GM18951 (cell line): Measurements from ENCODE around the gene DYNLT4.
A peak's percentile ranks its signal among the peaks of the same experiment; 100 is the strongest.

ENCODE experiments used
- POLR2A ChIP-seq: IDR thresholded peaks from 4 replicates; pipeline ENCODE4 v1.6.1; 2011; ENCODE audit warnings: mild to moderate bottlenecking; ENCODE audit not compliant: insufficient read length, insufficient read depth; ENCODE audit errors: extremely low read depth
- in situ Hi-C: fragments of 300-500 bp; cut with MboI; formaldehyde crosslinking; loops from one replicate; pipeline ENCODE4 v1.12.0; 2022; ENCODE audit warnings: low sequenced_read_pairs, mixed read lengths, inconsistent platforms; ENCODE audit not compliant: unreplicated experiment

Gene DYNLT4

GRCh38 chr1:44822981-44823451 is 15.9 kb upstream of the DYNLT4 start:
- TF ChIP-seq POLR2A: no peak
- in situ Hi-C loops: loop anchor here (25.0 kb wide), 1 partner anchor 664 kb away; the partner anchor contains the start of gene TESK2

GRCh38 chr1:44822131-44822701 is 15.1 kb upstream of the DYNLT4 start:
- in situ Hi-C loops: loop anchor here (25.0 kb wide), 1 partner anchor 665 kb away; the partner anchor contains the start of gene TESK2
- no peak for TF ChIP-seq POLR2A

GRCh38 chr1:44821240-44821715 is 14.1 kb upstream of the DYNLT4 start:
- in situ Hi-C loops: loop anchor here (25.0 kb wide), 1 partner anchor 666 kb away; the partner anchor contains the start of gene TESK2
- no peak for TF ChIP-seq POLR2A

GRCh38 chr1:44820328-44821239 is 13.4 kb upstream of the DYNLT4 start:
- in situ Hi-C loops: loop anchor here (25.0 kb wide), 1 partner anchor 667 kb away; the partner anchor contains the start of gene TESK2
- no peak for TF ChIP-seq POLR2A

- peak; percentile 99 for TF ChIP-seq POLR2A
- in situ Hi-C loops: loop anchor here (25.0 kb wide), 1 partner anchor 668 kb away; the partner anchor contains the start of gene TESK2
These were observed 12.6 kb upstream of the DYNLT4 start for GRCh38 chr1:44819608-44820327.

- TF ChIP-seq POLR2A: no peak
- in situ Hi-C loops: loop anchor here (25.0 kb wide), 1 partner anchor 668 kb away; the partner anchor contains the start of gene TESK2
These were observed 12.1 kb upstream of the DYNLT4 start for GRCh38 chr1:44819196-44819607.

DNA sequence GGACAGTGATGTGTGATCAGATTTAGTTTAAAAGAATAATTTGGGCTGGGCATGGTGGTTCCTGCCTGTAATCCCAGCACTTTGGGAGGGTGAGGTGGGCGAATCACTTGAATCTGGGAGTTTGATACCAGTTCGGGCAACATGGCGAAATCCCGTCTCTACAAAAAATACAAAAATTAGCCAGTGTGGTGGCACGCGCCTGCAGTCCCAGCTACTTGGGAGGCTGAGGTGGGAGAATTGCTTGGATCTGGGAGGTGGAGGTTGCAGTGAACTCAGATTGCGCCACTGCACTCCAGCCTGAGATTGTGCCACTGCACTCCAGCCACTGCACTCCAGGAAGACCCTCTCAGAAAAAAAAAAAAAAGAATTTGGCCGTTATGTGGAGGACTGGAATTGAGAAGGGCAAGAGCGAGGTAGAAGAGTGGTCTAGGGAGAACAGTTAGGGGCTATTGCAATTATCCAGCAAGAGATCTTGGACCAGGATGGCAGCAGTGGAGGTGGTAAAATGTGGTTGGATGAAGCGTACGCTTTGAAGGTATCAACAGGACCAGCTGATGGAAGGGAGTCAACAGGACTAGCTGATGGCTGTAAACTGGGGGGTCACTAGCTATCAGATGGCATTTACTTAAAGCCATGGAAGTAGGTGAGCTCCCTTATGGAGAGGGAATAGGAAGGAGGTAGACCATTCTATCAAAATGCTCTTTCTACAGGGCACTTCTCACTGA is 10.8 kb upstream of the DYNLT4 start:
- in situ Hi-C loops: loop anchor here (25.0 kb wide), 1 partner anchor 669 kb away; the partner anchor contains the start of gene TESK2

DNA sequence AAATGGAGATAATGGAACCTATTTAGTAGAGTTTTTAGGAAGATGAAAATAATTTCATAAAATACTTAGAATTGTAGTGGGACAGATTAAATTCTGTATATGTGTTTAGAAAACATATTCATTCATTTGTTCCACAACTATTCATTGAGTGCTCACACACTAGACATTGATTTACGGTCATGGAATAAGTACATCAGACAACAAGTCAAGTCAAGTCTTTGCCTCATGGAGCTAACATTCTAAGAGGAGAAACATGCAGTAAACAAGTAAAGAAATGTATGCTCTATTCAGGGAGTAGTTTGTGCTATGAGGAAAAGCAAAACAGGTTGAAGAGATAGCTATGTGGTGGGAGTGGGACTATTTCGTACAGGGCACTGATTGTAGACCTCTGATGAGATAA is 10.2 kb upstream of the DYNLT4 start:
- in situ Hi-C loops: loop anchor here (25.0 kb wide), 1 partner anchor 670 kb away; the partner anchor contains the start of gene TESK2
- TF ChIP-seq POLR2A: no peak

More for the DNA sequence above, 10.8 kb upstream of the DYNLT4 start:
- TF ChIP-seq POLR2A: no peak

GRCh38 chr1:44815926-44816325 is 8.8 kb upstream of the DYNLT4 start:
- in situ Hi-C loops: loop anchor here (25.0 kb wide), 1 partner anchor 671 kb away; the partner anchor contains the start of gene TESK2

DNA sequence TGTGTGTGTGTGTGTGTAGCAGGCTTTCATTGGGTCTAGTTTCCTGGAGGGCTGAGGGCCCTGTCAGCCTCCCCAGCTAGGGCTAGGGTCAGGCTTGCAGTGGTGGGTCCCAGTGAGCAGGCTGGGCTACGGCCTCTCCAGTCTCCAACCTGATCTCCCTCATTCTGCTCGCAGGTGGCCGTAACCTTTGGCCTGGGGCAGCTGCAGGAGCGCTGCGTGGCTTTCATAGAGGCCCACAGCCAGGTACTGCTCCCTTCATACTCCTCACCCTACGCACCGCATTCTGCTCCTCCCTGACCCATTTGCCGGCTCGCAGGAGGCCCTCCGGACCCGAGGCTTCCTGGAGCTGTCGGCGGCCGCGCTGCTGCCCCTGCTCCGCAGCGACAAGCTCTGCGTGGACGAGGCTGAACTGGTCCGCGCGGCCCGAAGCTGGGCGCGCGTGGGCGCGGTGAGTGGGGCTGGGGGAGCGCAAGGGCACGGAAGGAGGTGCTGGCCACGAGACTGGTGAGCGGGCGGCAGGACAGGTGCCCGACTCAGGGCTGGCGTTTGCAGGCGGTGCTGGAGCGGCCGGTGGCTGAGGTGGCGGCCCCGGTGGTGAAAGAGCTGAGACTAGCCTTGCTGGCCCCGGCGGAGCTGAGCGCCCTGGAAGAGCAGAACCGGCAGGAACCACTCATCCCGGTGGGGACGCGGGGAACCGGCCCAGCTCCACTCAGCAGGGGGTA is 5.8 kb upstream of the DYNLT4 start:
- TF ChIP-seq POLR2A: no peak
- in situ Hi-C loops: loop anchor here (25.0 kb wide), 1 partner anchor 674 kb away; the partner anchor contains the start of gene TESK2

GRCh38 chr1:44811234-44811633 is 4.1 kb upstream of the DYNLT4 start:
- in situ Hi-C loops: loop anchor here (25.0 kb wide), 1 partner anchor 676 kb away; the partner anchor contains the start of gene TESK2
- no peak for TF ChIP-seq POLR2A

DNA sequence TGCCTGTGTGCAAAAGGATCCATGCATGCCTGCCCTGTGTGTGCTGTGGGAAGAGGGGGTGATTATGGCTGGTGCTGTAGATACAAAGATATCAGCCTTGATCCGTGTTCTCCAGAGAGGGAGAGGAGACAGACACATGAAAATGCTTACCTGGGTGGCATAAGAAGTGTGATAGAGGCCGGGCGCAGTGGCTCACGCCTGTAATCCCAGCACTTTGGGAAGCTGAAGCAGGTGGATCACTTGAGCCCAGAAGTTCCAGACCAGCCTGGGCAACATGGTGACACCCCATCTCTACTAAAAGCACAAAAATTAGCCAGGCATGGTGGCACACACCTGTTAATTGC is 3.6 kb upstream of the DYNLT4 start:
- in situ Hi-C loops: loop anchor here (25.0 kb wide), 1 partner anchor 677 kb away; the partner anchor contains the start of gene TESK2
